CD14-positive monocyte (primary cell): Measurements from ENCODE around the gene CDKN1B. TPM values are rescaled to one million over a fixed set of nuclear protein-coding genes. Genes with fewer than 3 reads are reported as not detected.

Experiments used
- DNase-seq, 3 donors: peaks; one replicate each; pipeline ENCODE4 v3.0.0-alpha.2; 2011 to 2022
- H2AFZ ChIP-seq: 2 replicates; pipeline ENCODE4 v1.6.0; 2012; ENCODE audit warnings: mild to moderate bottlenecking, low read depth, low read length, inconsistent platforms; ENCODE audit not compliant: insufficient read depth, poor library complexity, severe bottlenecking
- H3K27ac ChIP-seq, 2 donors: 1 replicate in 1 of 2; 2 replicates in 1 of 2; pipeline ENCODE4 v1.5.1; 2012 to 2013; ENCODE audit warnings: low read length in 2 of 2, control low read depth in 1 of 2, inconsistent platforms in 1 of 2, low read depth in 1 of 2, mild to moderate bottlenecking in 1 of 2
- H3K27me3 ChIP-seq, 2 donors: one replicate each; pipeline versions ENCODE4 v1.6.0 to v1.6.1; 2011 to 2013; ENCODE audit warnings: low read length in 2 of 2; ENCODE audit not compliant: control insufficient read depth in 2 of 2, insufficient read depth in 2 of 2
- H3K36me3 ChIP-seq, 2 donors: replicated peaks in 1 of 2; 1 replicate in 1 of 2; 2 replicates in 1 of 2; pipeline versions ENCODE4 v1.5.1 to v1.6.1; 2012 to 2013; ENCODE audit warnings: low read length in 2 of 2, control low read depth in 1 of 2, inconsistent platforms in 1 of 2, mild to moderate bottlenecking in 1 of 2; ENCODE audit not compliant: insufficient read depth in 2 of 2, control insufficient read depth in 1 of 2
- H3K4me1 ChIP-seq, 2 donors: 1 replicate in 1 of 2; 2 replicates in 1 of 2; pipeline versions ENCODE4 v1.5.1 to v1.6.1; 2012 to 2013; ENCODE audit warnings: low read length in 2 of 2, control low read depth in 1 of 2, inconsistent platforms in 1 of 2, mild to moderate bottlenecking in 1 of 2, moderate library complexity in 1 of 2; ENCODE audit not compliant: insufficient read depth in 2 of 2, control insufficient read depth in 1 of 2
- H3K4me2 ChIP-seq: replicated peaks from 2 replicates; pipeline ENCODE3; 2012; ENCODE audit warnings: low read length, moderate library complexity, mild to moderate bottlenecking; ENCODE audit not compliant: poor library complexity, severe bottlenecking; ENCODE audit errors: extremely low read depth
- H3K4me3 ChIP-seq, 3 experiments: fragments of 200-600 bp in 1 of 3; sonication (generic) in 1 of 3; replicated peaks in 1 of 3; 1 replicate in 2 of 3; 2 replicates in 1 of 3; pipeline ENCODE4 v1.5.1; 2011 to 2013; ENCODE audit warnings: low read length in 3 of 3, mild to moderate bottlenecking in 3 of 3, control low read depth in 2 of 3, low read depth in 2 of 3, inconsistent platforms in 1 of 3, moderate library complexity in 1 of 3
- H3K79me2 ChIP-seq: 2 replicates; pipeline ENCODE4 v1.6.0; 2012; ENCODE audit warnings: mild to moderate bottlenecking, control low read depth, inconsistent platforms, low read length, moderate library complexity; ENCODE audit not compliant: insufficient read depth
- H3K9ac ChIP-seq: 2 replicates; pipeline ENCODE4 v1.6.0; 2017; ENCODE audit warnings: low read length, mild to moderate bottlenecking; ENCODE audit not compliant: insufficient read depth, poor library complexity, severe bottlenecking
- H3K9me3 ChIP-seq, 2 donors: replicated peaks in 1 of 2; 1 replicate in 1 of 2; 2 replicates in 1 of 2; pipeline versions ENCODE4 v1.5.1 to v1.6.1; 2012 to 2013; ENCODE audit warnings: low read length in 2 of 2, control low read depth in 1 of 2; ENCODE audit not compliant: control insufficient read depth in 1 of 2, insufficient read depth in 1 of 2
- H4K20me1 ChIP-seq: 2 replicates; pipeline ENCODE4 v1.6.0; 2012; ENCODE audit warnings: mild to moderate bottlenecking, low read length, control low read depth, moderate library complexity; ENCODE audit not compliant: insufficient read depth
- H3K27ac Mint-ChIP-seq, 7 donors: one replicate each; pipeline ENCODE4 v1.8.0; 2020; ENCODE audit warnings: mild to moderate bottlenecking in 7 of 7, mixed read lengths in 7 of 7, moderate library complexity in 6 of 7, inconsistent platforms in 2 of 7
- H3K27me3 Mint-ChIP-seq, 3 donors: one replicate each; pipeline ENCODE4 v1.8.0; 2021 to 2022; ENCODE audit warnings: low read depth in 3 of 3, mild to moderate bottlenecking in 3 of 3, mixed read lengths in 3 of 3, moderate library complexity in 3 of 3, inconsistent platforms in 1 of 3
- H3K36me3 Mint-ChIP-seq, 2 donors: one replicate each; pipeline ENCODE4 v1.8.0; 2020; ENCODE audit warnings: mixed read lengths in 2 of 2, inconsistent platforms in 1 of 2, mild to moderate bottlenecking in 1 of 2
- H3K4me1 Mint-ChIP-seq: one replicate; pipeline ENCODE4 v1.8.0; 2020; ENCODE audit warnings: mild to moderate bottlenecking, mixed read lengths
- H3K4me3 Mint-ChIP-seq, 2 donors: one replicate each; pipeline ENCODE4 v1.8.0; 2020; ENCODE audit warnings: mild to moderate bottlenecking in 2 of 2, mixed read lengths in 2 of 2, moderate library complexity in 1 of 2
- H3K9me3 Mint-ChIP-seq, 7 donors: one replicate each; pipeline ENCODE4 v1.8.0; 2020 to 2022; ENCODE audit warnings: mixed read lengths in 7 of 7, mild to moderate bottlenecking in 6 of 7, moderate library complexity in 6 of 7, inconsistent platforms in 2 of 7
- WGBS: methylation state at CpG from one replicate; pipeline ENCODE4 v1.1.5; 2013; ENCODE audit warnings: missing lambda C conversion rate; ENCODE audit not compliant: insufficient coverage; 5-methylcytosine and 5-hydroxymethylcytosine counted together
- intact Hi-C, 2 donors: fragments of 100-400 bp; cut with micrococcal nuclease; formaldehyde crosslinking; loops; one replicate each; pipeline versions ENCODE4 v1.15.0 to v1.15.1; 2023
- polyA plus RNA-seq, 3 donors: library from polyadenylated mRNA; depleted of rRNA in 1 of 3; unstranded in 2 of 3; stranded (reverse) in 1 of 3; fragments of 300-500 nt in 2 of 3; fragments of >200 nt in 1 of 3; fragmentation: Illumina TruSeq in 2 of 3; gene quantifications; 1 replicate in 2 of 3; 2 replicates in 1 of 3; pipeline ENCODE4 v1.2.3, GENCODE V29; 2012 to 2021
- TF ChIP-seq, protein P1 (sequence below): fragments of 200-600 bp; IDR thresholded peaks from one replicate; pipeline ENCODE4 v1.8.0; 2022; ENCODE audit warnings: antibody characterized with exemption, mild to moderate bottlenecking

Gene CDKN1B
- polyA plus RNA-seq, 3 donors, result 9.2 to 98.1 (median 9.5) TPM

DNA sequence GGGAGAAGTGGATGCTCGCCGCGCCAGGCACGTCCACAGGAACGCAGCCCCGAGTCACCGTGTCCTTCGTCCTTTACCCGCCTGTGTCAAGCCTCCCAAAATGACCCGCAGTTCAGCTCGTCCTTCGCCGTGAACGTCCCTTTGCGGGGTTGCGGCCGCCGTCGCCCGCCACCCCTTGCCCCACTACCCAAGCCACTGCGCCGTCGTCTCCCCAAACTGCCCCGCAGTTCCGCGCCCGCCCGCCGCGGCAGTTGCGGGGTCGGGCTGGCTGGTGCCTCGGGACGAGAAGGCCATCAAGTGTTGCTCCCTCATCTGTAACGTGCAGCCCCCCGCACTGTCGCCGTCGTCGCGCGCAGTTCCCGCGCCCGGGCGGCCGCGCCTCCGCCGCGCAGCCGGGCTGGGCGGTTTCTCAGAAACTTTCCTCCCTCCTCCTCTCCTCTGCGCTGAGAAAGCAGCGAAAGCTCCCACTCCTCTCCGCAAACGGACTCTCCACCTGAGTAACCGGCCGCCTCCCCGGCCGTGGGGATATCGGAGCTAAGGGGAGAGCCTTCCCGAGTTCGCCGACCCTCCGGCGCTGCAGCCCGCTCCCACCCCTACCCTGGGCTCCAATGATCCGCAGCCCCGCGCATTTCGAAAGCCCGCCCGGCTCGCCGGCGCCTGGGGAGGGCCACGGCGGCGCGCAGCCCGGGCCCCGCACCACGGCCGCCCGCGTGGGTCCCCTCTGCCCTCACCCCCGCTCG is 6.7 kb downstream of the CDKN1B start:
- peaks cover 84% of the 10 kb centered on the region for H3K79me2 ChIP-seq
- TF ChIP-seq, protein P1, sequence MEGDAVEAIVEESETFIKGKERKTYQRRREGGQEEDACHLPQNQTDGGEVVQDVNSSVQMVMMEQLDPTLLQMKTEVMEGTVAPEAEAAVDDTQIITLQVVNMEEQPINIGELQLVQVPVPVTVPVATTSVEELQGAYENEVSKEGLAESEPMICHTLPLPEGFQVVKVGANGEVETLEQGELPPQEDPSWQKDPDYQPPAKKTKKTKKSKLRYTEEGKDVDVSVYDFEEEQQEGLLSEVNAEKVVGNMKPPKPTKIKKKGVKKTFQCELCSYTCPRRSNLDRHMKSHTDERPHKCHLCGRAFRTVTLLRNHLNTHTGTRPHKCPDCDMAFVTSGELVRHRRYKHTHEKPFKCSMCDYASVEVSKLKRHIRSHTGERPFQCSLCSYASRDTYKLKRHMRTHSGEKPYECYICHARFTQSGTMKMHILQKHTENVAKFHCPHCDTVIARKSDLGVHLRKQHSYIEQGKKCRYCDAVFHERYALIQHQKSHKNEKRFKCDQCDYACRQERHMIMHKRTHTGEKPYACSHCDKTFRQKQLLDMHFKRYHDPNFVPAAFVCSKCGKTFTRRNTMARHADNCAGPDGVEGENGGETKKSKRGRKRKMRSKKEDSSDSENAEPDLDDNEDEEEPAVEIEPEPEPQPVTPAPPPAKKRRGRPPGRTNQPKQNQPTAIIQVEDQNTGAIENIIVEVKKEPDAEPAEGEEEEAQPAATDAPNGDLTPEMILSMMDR, result no peak
- intact Hi-C loops, result loop anchor here (5.0 to 10.0 kb wide), 2 partner anchors 112 to 369 kb away; partner anchors contain the start of genes BORCS5 (in 1 of the 2), CREBL2 (in 1 of the 2) and MANSC1 (in 1 of the 2)
- H3K9me3 ChIP-seq, result no peaks in the 10 kb centered on the region
- H3K36me3 ChIP-seq, result peaks cover 16 to 22% of the 10 kb centered on the region in 2 donors
- DNase-seq, result peak in 1 of 3 donors; percentile 25
- peaks cover 36 to 57% of the 10 kb centered on the region in 2 donors for H3K4me1 ChIP-seq
- H3K4me3 ChIP-seq, result peak overlapping the region; percentile 69 to 86 (median 84)
- H3K27me3 ChIP-seq, result no peaks in the 10 kb centered on the region
- H3K4me2 ChIP-seq, result peak overlapping the region; percentile 84
- Mint-ChIP-seq H3K4me3 (peak overlapping the region; percentile 95 to 97), H3K4me1 (peaks cover 50% of the 10 kb centered on the region), H3K9me3 (peaks cover 0 to 1% (median 0%) of the 10 kb centered on the region in 7 donors), H3K27ac (peak overlapping the region; percentile 89 to 98 (median 95)), H3K27me3 (peaks cover 0 to 6% (median 0%) of the 10 kb centered on the region in 3 donors), H3K36me3 (peaks cover 34 to 37% of the 10 kb centered on the region in 2 donors)
- H3K9ac ChIP-seq, result peak overlapping the region; percentile 80
- 0% methylated on average over 86 of the region's 89 CpGs for WGBS
- peak overlapping the region; percentile 68 for H2AFZ ChIP-seq
- H3K27ac ChIP-seq, result peak overlapping the region; percentile 93 to 96
- H4K20me1 ChIP-seq, result peaks cover 15% of the 10 kb centered on the region

DNA sequence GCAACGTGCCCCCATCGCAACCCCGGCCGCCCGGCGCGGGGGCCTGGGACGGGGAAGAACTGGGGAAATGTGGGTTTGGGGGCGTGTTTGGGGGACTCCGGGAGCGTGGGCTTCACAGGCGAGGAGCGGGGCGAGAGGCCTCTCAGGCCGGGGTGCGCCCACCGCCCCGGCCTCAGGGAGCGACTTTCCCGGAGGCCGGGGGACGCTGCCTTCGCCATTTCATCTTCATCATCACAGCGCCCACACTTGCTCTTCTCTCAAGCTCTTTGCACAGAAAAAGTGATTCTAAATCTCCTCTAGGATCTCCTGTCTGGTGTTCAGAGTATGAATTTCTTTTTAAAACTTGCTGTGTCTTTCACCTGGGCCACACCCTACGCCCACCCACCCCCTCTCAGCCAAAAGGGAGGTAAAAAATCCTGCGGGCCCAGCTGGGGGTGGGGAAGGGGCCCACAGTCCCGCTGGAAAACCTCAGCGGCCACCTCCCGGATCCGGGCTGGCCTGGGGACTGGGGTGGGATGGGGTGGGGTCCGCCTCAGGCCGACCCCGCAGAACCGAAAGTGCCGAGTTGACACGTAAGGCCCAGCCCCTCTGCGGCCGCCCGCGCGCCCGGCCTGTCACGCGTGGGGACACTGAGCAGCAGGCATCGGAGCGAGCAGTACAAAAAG is 7.4 kb downstream of the CDKN1B start:
- peak overlapping the region; percentile 87 to 95 for H3K4me3 Mint-ChIP-seq
- Histone ChIP-seq H3K79me2 (peaks cover 84% of the 10 kb centered on the region), H3K4me1 (peaks cover 36 to 57% of the 10 kb centered on the region in 2 donors), H3K9me3 (no peaks in the 10 kb centered on the region), H2AFZ (peak overlapping the region; percentile 68), H4K20me1 (peaks cover 15% of the 10 kb centered on the region), H3K27ac (peak overlapping the region; percentile 93 to 96), H3K36me3 (peaks cover 16 to 19% of the 10 kb centered on the region in 2 donors), H3K4me3 (peak overlapping the region; percentile 69 to 86 (median 84)), H3K27me3 (no peaks in the 10 kb centered on the region), H3K4me2 (peak overlapping the region; percentile 84), H3K9ac (peak overlapping the region; percentile 80)
- intact Hi-C loops, result loop anchor here (1.0 to 10.0 kb wide), 3 partner anchors 7 to 370 kb away; partner anchors contain the start of genes CDKN1B (in 2 of the 2), BORCS5 (in 1 of the 2), CREBL2 (in 1 of the 2) and MANSC1 (in 1 of the 2)
- WGBS, result 0% methylated on average over 28 of the region's 46 CpGs
- H3K27ac Mint-ChIP-seq, result peak overlapping the region; percentile 92 to 99 (median 95)
- peaks cover 53% of the 10 kb centered on the region for H3K4me1 Mint-ChIP-seq
- H3K27me3 Mint-ChIP-seq, result peaks cover 0 to 6% (median 0%) of the 10 kb centered on the region in 3 donors
- H3K36me3 Mint-ChIP-seq, result peaks cover 27 to 31% of the 10 kb centered on the region in 2 donors
- peaks cover 0 to 1% (median 0%) of the 10 kb centered on the region in 7 donors for H3K9me3 Mint-ChIP-seq
- no peak for DNase-seq
- TF ChIP-seq, protein P1, result no peak
